Muscle of leg (tissue), 11 donors: ENCODE results near the gene PMVK. TPM values are rescaled to one million over a fixed set of nuclear protein-coding genes. Genes with fewer than 3 reads are reported as not detected.

Source experiments
- DNase-seq: peaks from one replicate; pipeline ENCODE4 v3.0.0; 2013
- H3K27ac ChIP-seq: one replicate; pipeline ENCODE4 v1.5.1; 2013; ENCODE audit warnings: mild to moderate bottlenecking, low read length, control low read depth
- H3K27me3 ChIP-seq: one replicate; pipeline ENCODE4 v1.6.1; 2013; ENCODE audit warnings: low read length; ENCODE audit not compliant: control insufficient read depth, insufficient read depth
- H3K36me3 ChIP-seq: one replicate; pipeline ENCODE4 v1.6.1; 2013; ENCODE audit warnings: low read length; ENCODE audit not compliant: control insufficient read depth, insufficient read depth
- H3K4me1 ChIP-seq: one replicate; pipeline ENCODE4 v1.6.1; 2013; ENCODE audit warnings: low read length; ENCODE audit not compliant: control insufficient read depth, insufficient read depth
- H3K4me3 ChIP-seq: one replicate; pipeline ENCODE4 v1.5.1; 2013; ENCODE audit warnings: low read length, control low read depth
- H3K9me3 ChIP-seq: replicated peaks from 2 replicates; pipeline ENCODE4 v1.6.1; 2013; ENCODE audit warnings: low read depth, low read length; ENCODE audit not compliant: control insufficient read depth
- WGBS: methylation state at CpG from one replicate; pipeline ENCODE4 v1.1.5; 2013; ENCODE audit warnings: missing lambda C conversion rate; ENCODE audit not compliant: insufficient coverage; 5-methylcytosine and 5-hydroxymethylcytosine counted together
- polyA plus RNA-seq, 8 donors: library from polyadenylated mRNA; unstranded; fragments of 120-200 nt; gene quantifications; one replicate each; pipeline versions ENCODE4 v1.2.1 to v1.2.3, GENCODE V29; 2013; ENCODE audit warnings: inconsistent platforms in 1 of 8, low replicate concordance in 1 of 8; ENCODE audit not compliant: insufficient read length in 8 of 8, insufficient read depth in 1 of 8
- total RNA-seq: library from RNA; stranded (reverse); fragments of 120-200 nt; gene quantifications from one replicate; pipeline ENCODE4 v1.2.4, GENCODE V29; 2013

PMVK gene
- total and polyA plus RNA-seq, 9 donors, result 10.3 to 38.7 (median 33.1) TPM

- 58% methylated on average over 10 of the region's 15 CpGs for WGBS
- DNase-seq, result no peak
- Histone ChIP-seq H3K27ac (peak overlapping the region; percentile 56), H3K4me3 (no peak overlapping the region), H3K36me3 (peaks cover 43% of the 10 kb centered on the region), H3K4me1 (peaks cover 44% of the 10 kb centered on the region), H3K9me3 (no peaks in the 10 kb centered on the region), H3K27me3 (no peaks in the 10 kb centered on the region)
These were observed 15.6 kb upstream of the PMVK start for GRCh38 chr1:154951901-154952657.

- Histone ChIP-seq H3K4me1 (peaks cover 42% of the 10 kb centered on the region), H3K27me3 (no peaks in the 10 kb centered on the region), H3K9me3 (no peaks in the 10 kb centered on the region), H3K36me3 (peaks cover 62% of the 10 kb centered on the region), H3K27ac (no peak overlapping the region), H3K4me3 (no peak overlapping the region)
- no peak for DNase-seq
- WGBS, result 89% methylated on average over 6 of the region's 11 CpGs
These were observed 11.6 kb upstream of the PMVK start for GRCh38 chr1:154948079-154948478.

- Histone ChIP-seq H3K4me1 (peaks cover 44% of the 10 kb centered on the region), H3K36me3 (peaks cover 54% of the 10 kb centered on the region), H3K27ac (no peak overlapping the region), H3K4me3 (no peak overlapping the region), H3K27me3 (no peaks in the 10 kb centered on the region), H3K9me3 (no peaks in the 10 kb centered on the region)
- 76% methylated on average over 14 of the region's 17 CpGs for WGBS
- no peak for DNase-seq
These were observed 9.7 kb upstream of the PMVK start for GRCh38 chr1:154945962-154946850.

GRCh38 chr1:154945160-154945961 lies 8.8 kb upstream of the PMVK start:
- Histone ChIP-seq H3K27me3 (no peaks in the 10 kb centered on the region), H3K9me3 (no peaks in the 10 kb centered on the region), H3K4me1 (peaks cover 52% of the 10 kb centered on the region), H3K36me3 (peaks cover 46% of the 10 kb centered on the region), H3K4me3 (no peak overlapping the region), H3K27ac (no peak overlapping the region)
- WGBS, result 88% methylated on average over 12 of the region's 15 CpGs
- no peak for DNase-seq

GRCh38 chr1:154944401-154945159 lies 8.1 kb upstream of the PMVK start:
- Histone ChIP-seq H3K9me3 (no peaks in the 10 kb centered on the region), H3K27ac (peak overlapping the region; percentile 65), H3K4me1 (peaks cover 57% of the 10 kb centered on the region), H3K36me3 (peaks cover 45% of the 10 kb centered on the region), H3K4me3 (no peak overlapping the region), H3K27me3 (no peaks in the 10 kb centered on the region)
- 28% methylated on average over 5 of the region's 9 CpGs for WGBS
- no peak for DNase-seq

- DNase-seq, result peak; percentile 54
- no peaks in the 10 kb centered on the region for H3K9me3 ChIP-seq
- H3K27ac ChIP-seq, result peak overlapping the region; percentile 65
- 30% methylated on average over 3 of the region's 6 CpGs for WGBS
- peaks cover 44% of the 10 kb centered on the region for H3K36me3 ChIP-seq
- H3K4me1 ChIP-seq, result peaks cover 57% of the 10 kb centered on the region
- H3K27me3 ChIP-seq, result no peaks in the 10 kb centered on the region
- no peak overlapping the region for H3K4me3 ChIP-seq
These were observed 7.3 kb upstream of the PMVK start for GRCh38 chr1:154943649-154944400.

GRCh38 chr1:154941333-154942013 lies 5.0 kb upstream of the PMVK start:
- no peak overlapping the region for H3K4me3 ChIP-seq
- H3K27ac ChIP-seq, result peak overlapping the region; percentile 37
- H3K36me3 ChIP-seq, result peaks cover 23% of the 10 kb centered on the region
- 26% methylated on average over 2 of the region's 5 CpGs for WGBS
- no peaks in the 10 kb centered on the region for H3K9me3 ChIP-seq
- no peak for DNase-seq
- H3K27me3 ChIP-seq, result no peaks in the 10 kb centered on the region
- peaks cover 59% of the 10 kb centered on the region for H3K4me1 ChIP-seq

GRCh38 chr1:154940651-154941194 lies 4.2 kb upstream of the PMVK start:
- Histone ChIP-seq H3K9me3 (no peaks in the 10 kb centered on the region), H3K27ac (no peak overlapping the region), H3K36me3 (peaks cover 16% of the 10 kb centered on the region), H3K4me3 (no peak overlapping the region), H3K27me3 (no peaks in the 10 kb centered on the region), H3K4me1 (peaks cover 57% of the 10 kb centered on the region)
- 69% methylated on average over 5 of the region's 8 CpGs for WGBS
- DNase-seq, result no peak
